Neutrophil (primary cell): ENCODE data around the gene FSTL4.

Source experiments
- H3K27ac ChIP-seq: fragments of 200-600 bp; sonication (generic); 2 replicates; pipeline ENCODE4 v1.5.1; 2016; ENCODE audit warnings: mild to moderate bottlenecking, moderate library complexity
- H3K27me3 ChIP-seq: fragments of 200-600 bp; sonication (generic); 2 replicates; pipeline ENCODE4 v1.6.0; 2016; ENCODE audit warnings: mild to moderate bottlenecking
- H3K36me3 ChIP-seq: fragments of 200-600 bp; sonication (generic); 2 replicates; pipeline ENCODE4 v1.5.1; 2017
- H3K4me1 ChIP-seq, 2 experiments: fragments of 200-600 bp in 1 of 2; sonication (generic) in 1 of 2; 1 replicate in 1 of 2; 2 replicates in 1 of 2; pipeline versions ENCODE4 v1.5.1 to v1.6.1; 2013 to 2016; ENCODE audit warnings: low read depth in 1 of 2, low read length in 1 of 2, mild to moderate bottlenecking in 1 of 2, moderate library complexity in 1 of 2; ENCODE audit not compliant: control insufficient read depth in 1 of 2, insufficient read depth in 1 of 2
- H3K4me3 ChIP-seq, 2 experiments: fragments of 200-600 bp in 1 of 2; sonication (generic) in 1 of 2; 1 replicate in 1 of 2; 2 replicates in 1 of 2; pipeline ENCODE4 v1.5.1; 2013 to 2016; ENCODE audit warnings: low read depth in 1 of 2, low read length in 1 of 2, mild to moderate bottlenecking in 1 of 2, moderate library complexity in 1 of 2
- H3K9me3 ChIP-seq: fragments of 200-600 bp; sonication (generic); 2 replicates; pipeline ENCODE4 v1.5.1; 2016
- CTCF ChIP-seq: fragments of 200-600 bp; sonication (generic); IDR thresholded peaks from 2 replicates; pipeline ENCODE4 v1.5.1; 2016; ENCODE audit warnings: antibody characterized with exemption

Gene FSTL4

GRCh38 chr5:133534566-133534965 is 77.8 kb downstream of the FSTL4 start:
- no peak overlapping the region for H3K27ac ChIP-seq
- H3K4me1 ChIP-seq: no peaks in the 10 kb centered on the region
- H3K4me3 ChIP-seq: no peak overlapping the region
- H3K27me3 ChIP-seq: peaks cover 43% of the 10 kb centered on the region
- no peaks in the 10 kb centered on the region for H3K9me3 ChIP-seq
- no peaks in the 10 kb centered on the region for H3K36me3 ChIP-seq
- no peak for TF ChIP-seq CTCF

- Histone ChIP-seq H3K36me3 (no peaks in the 10 kb centered on the region), H3K4me3 (no peak overlapping the region), H3K9me3 (no peaks in the 10 kb centered on the region), H3K27me3 (peaks cover 33% of the 10 kb centered on the region), H3K27ac (no peak overlapping the region), H3K4me1 (no peaks in the 10 kb centered on the region)
- no peak for TF ChIP-seq CTCF
These were observed 78.8 kb downstream of the FSTL4 start for GRCh38 chr5:133533541-133533940.

- no peak for TF ChIP-seq CTCF
These were observed 80.7 kb downstream of the FSTL4 start for GRCh38 chr5:133531594-133531993.

GRCh38 chr5:133531178-133531577 is 81.2 kb downstream of the FSTL4 start:
- no peaks in the 10 kb centered on the region for H3K9me3 ChIP-seq
- H3K4me1 ChIP-seq: no peaks in the 10 kb centered on the region
- no peak for TF ChIP-seq CTCF
- no peak overlapping the region for H3K4me3 ChIP-seq
- H3K36me3 ChIP-seq: no peaks in the 10 kb centered on the region
- H3K27ac ChIP-seq: no peak overlapping the region
- H3K27me3 ChIP-seq: peaks cover 12% of the 10 kb centered on the region

More at GRCh38 chr5:133531594-133531993, 80.7 kb downstream of the FSTL4 start:
- Histone ChIP-seq H3K27me3 (peaks cover 13% of the 10 kb centered on the region), H3K4me1 (no peaks in the 10 kb centered on the region), H3K36me3 (no peaks in the 10 kb centered on the region), H3K4me3 (no peak overlapping the region), H3K27ac (no peak overlapping the region), H3K9me3 (no peaks in the 10 kb centered on the region)

GRCh38 chr5:133530270-133530669 is 82.1 kb downstream of the FSTL4 start:
- Histone ChIP-seq H3K27me3 (peaks cover 2% of the 10 kb centered on the region), H3K4me3 (no peak overlapping the region)

More at GRCh38 chr5:133530270-133530669, 82.1 kb downstream of the FSTL4 start:
- Histone ChIP-seq H3K4me1 (no peaks in the 10 kb centered on the region), H3K27ac (no peak overlapping the region), H3K36me3 (no peaks in the 10 kb centered on the region), H3K9me3 (no peaks in the 10 kb centered on the region)
- TF ChIP-seq CTCF: no peak
